Panc1 (cell line): Measurements from ENCODE around the gene CHAC2. TPM values are rescaled to one million over a fixed set of nuclear protein-coding genes. Genes with fewer than 3 reads are reported as not detected.

Source experiments
- ATAC-seq: fragments of 200-7000 bp; cut with Tn5 transposase; 2 replicates; pipeline ENCODE4 v1.9.1; 2020; ENCODE audit warnings: mild to moderate bottlenecking, moderate library complexity
- BruUV-seq: library from RNA; stranded (reverse); fragments of 400-500 nt; replicated peaks from 2 replicates; lab custom pipeline; 2021; lab: Mats Ljungman, UMichigan
- CTCF ChIA-PET: fragments of 300-600 bp; sonication (Branson Sonifier 250); formaldehyde crosslinking; loops from one replicate; lab custom pipeline; 2022; ENCODE audit warnings: antibody characterized with exemption; lab: Charles Lee
- POLR2A ChIA-PET: fragments of 300-600 bp; sonication (Branson Sonifier 250); formaldehyde crosslinking; loops from one replicate; lab custom pipeline; 2022; ENCODE audit warnings: antibody characterized with exemption; lab: Charles Lee
- DNase-seq: peaks from one replicate; pipeline ENCODE4 v3.0.0-alpha.2; 2010; ENCODE audit warnings: low read depth, low spot score
- H3K27ac ChIP-seq: 2 replicates; pipeline ENCODE4 v1.5.1; 2011; ENCODE audit warnings: mild to moderate bottlenecking, low read length, inconsistent platforms
- H3K27me3 ChIP-seq: fragments of 200-500 bp; sonication (Bioruptor generic); 2 replicates; pipeline ENCODE4 v1.6.0; 2014; ENCODE audit warnings: low read length, inconsistent platforms; ENCODE audit not compliant: control insufficient read depth, insufficient read depth
- H3K36me3 ChIP-seq: fragments of 200-500 bp; sonication (Bioruptor generic); 2 replicates; pipeline ENCODE4 v1.5.1; 2014; ENCODE audit warnings: inconsistent platforms, mild to moderate bottlenecking, low read length, moderate library complexity; ENCODE audit not compliant: control insufficient read depth, insufficient read depth
- H3K4me1 ChIP-seq: 2 replicates; pipeline ENCODE4 v1.5.1; 2011; ENCODE audit warnings: inconsistent platforms, mild to moderate bottlenecking, low read length, moderate library complexity; ENCODE audit not compliant: control insufficient read depth, insufficient read depth
- H3K4me3 ChIP-seq, 2 experiments: 2 replicates each; pipeline ENCODE4 v1.5.1; 2011 to 2012; ENCODE audit warnings: low read depth in 2 of 2, low read length in 2 of 2, mild to moderate bottlenecking in 2 of 2, inconsistent platforms in 1 of 2, moderate library complexity in 1 of 2
- H3K9me3 ChIP-seq: fragments of 200-500 bp; sonication (Bioruptor generic); 2 replicates; pipeline ENCODE4 v1.5.1; 2014; ENCODE audit warnings: low read depth, mild to moderate bottlenecking, inconsistent platforms, low read length, moderate library complexity; ENCODE audit not compliant: control insufficient read depth, insufficient read depth
- POLR2AphosphoS5 ChIP-seq: IDR thresholded peaks from 2 replicates; pipeline ENCODE4 v1.6.1; 2012; ENCODE audit warnings: mild to moderate bottlenecking, low read depth, low read length, moderate library complexity
- SIN3A ChIP-seq: IDR thresholded peaks from 2 replicates; pipeline ENCODE4 v1.6.1; 2012; ENCODE audit warnings: low read depth, mild to moderate bottlenecking, low read length, moderate library complexity, borderline replicate concordance; ENCODE audit not compliant: insufficient read depth
- TCF7L2 ChIP-seq: IDR thresholded peaks from 2 replicates; pipeline ENCODE4 v1.6.1; 2011; ENCODE audit warnings: mild to moderate bottlenecking, low read depth, low read length, inconsistent platforms
- in situ Hi-C: cut with HindIII; loops from 2 replicates; pipeline ENCODE4 v1.10.0; 2016; ENCODE audit warnings: low sequenced_read_pairs, low pct_unique_long_range_greater_than_20kb
- intact Hi-C: fragments of 100-400 bp; cut with micrococcal nuclease; formaldehyde crosslinking; loops from one replicate; pipeline ENCODE4 v1.10.0; 2022; ENCODE audit not compliant: unreplicated experiment
- total RNA-seq: library from RNA; stranded (reverse); gene quantifications from one replicate; pipeline ENCODE4 v1.2.1, GENCODE V29; 2021; ENCODE audit not compliant: unreplicated experiment
- TF ChIP-seq, protein P1 (sequence below): fragments of 450-650 bp; IDR thresholded peaks from 2 replicates; pipeline ENCODE4 v1.5.1; 2017; ENCODE audit warnings: mild to moderate bottlenecking
- TF ChIP-seq, protein P2 (sequence below), 2 experiments: IDR thresholded peaks; 2 replicates each; pipeline ENCODE4 v1.6.1; 2011 to 2012; ENCODE audit warnings: low read depth in 2 of 2, control low read depth in 1 of 2, low read length in 1 of 2, mild to moderate bottlenecking in 1 of 2, moderate library complexity in 1 of 2; ENCODE audit not compliant: insufficient read depth in 1 of 2

CHAC2 gene
- total RNA-seq, 1 experiment from 2014 or later = 7.6 TPM

DNA sequence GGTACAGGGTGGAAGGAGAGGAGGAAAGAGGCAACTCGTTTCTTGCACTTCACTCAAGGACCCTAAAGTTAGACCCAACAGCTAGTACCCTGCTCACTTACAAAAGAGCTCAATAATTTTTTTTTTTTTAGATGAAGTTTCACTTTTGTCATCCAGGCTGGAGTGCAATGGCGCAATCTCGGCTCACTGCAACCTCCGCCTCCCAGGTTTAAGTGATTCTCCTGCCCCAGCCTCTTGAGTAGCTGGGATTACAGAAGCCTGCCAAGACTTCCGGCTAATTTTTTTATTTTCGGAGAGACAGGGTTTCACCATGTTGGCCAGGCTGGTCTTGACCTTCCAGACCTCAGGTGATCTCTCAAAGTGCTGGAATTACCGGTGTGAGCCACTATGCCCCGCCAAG, 15.1 kb downstream of the CHAC2 start:
- H3K36me3 ChIP-seq = peaks cover 4% of the 10 kb centered on the region; the same call in 1 of the 2 replicates
- POLR2A ChIA-PET = no interaction called here

DNA sequence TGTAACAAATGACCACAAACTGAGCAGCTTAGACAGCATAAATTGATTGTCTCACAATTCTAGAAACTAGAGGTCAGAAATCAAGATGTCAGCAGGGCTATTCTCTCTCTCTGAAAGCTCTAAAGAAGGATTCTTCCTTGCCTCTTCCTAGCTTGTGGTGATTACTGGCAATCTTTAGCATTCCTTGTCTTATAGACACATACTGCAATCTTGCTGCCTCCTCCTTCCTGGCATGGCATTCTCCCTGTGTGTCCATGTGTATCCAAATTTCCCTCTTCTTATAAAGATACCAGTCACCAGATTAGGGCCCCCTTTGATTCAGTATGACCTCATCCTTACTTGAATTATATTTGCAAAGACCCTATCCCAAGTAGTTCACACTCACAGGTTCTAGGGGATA, 16.8 kb downstream of the CHAC2 start:
- intact Hi-C loops = no loop called here
- in situ Hi-C loops = no loop called here
- Histone ChIP-seq H3K36me3 (peaks cover 4% of the 10 kb centered on the region; the same call in 1 of the 2 replicates), H3K9me3 (no peaks in the 10 kb centered on the region), H3K27me3 (no peaks in the 10 kb centered on the region), H3K4me3 (no peak overlapping the region), H3K4me1 (peaks cover 21% of the 10 kb centered on the region), H3K27ac (no peak overlapping the region)
- ATAC-seq (no peak), DNase-seq (no peak)
- TF ChIP-seq, protein P1, sequence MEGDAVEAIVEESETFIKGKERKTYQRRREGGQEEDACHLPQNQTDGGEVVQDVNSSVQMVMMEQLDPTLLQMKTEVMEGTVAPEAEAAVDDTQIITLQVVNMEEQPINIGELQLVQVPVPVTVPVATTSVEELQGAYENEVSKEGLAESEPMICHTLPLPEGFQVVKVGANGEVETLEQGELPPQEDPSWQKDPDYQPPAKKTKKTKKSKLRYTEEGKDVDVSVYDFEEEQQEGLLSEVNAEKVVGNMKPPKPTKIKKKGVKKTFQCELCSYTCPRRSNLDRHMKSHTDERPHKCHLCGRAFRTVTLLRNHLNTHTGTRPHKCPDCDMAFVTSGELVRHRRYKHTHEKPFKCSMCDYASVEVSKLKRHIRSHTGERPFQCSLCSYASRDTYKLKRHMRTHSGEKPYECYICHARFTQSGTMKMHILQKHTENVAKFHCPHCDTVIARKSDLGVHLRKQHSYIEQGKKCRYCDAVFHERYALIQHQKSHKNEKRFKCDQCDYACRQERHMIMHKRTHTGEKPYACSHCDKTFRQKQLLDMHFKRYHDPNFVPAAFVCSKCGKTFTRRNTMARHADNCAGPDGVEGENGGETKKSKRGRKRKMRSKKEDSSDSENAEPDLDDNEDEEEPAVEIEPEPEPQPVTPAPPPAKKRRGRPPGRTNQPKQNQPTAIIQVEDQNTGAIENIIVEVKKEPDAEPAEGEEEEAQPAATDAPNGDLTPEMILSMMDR = no peak
- TF ChIP-seq, protein P2, sequence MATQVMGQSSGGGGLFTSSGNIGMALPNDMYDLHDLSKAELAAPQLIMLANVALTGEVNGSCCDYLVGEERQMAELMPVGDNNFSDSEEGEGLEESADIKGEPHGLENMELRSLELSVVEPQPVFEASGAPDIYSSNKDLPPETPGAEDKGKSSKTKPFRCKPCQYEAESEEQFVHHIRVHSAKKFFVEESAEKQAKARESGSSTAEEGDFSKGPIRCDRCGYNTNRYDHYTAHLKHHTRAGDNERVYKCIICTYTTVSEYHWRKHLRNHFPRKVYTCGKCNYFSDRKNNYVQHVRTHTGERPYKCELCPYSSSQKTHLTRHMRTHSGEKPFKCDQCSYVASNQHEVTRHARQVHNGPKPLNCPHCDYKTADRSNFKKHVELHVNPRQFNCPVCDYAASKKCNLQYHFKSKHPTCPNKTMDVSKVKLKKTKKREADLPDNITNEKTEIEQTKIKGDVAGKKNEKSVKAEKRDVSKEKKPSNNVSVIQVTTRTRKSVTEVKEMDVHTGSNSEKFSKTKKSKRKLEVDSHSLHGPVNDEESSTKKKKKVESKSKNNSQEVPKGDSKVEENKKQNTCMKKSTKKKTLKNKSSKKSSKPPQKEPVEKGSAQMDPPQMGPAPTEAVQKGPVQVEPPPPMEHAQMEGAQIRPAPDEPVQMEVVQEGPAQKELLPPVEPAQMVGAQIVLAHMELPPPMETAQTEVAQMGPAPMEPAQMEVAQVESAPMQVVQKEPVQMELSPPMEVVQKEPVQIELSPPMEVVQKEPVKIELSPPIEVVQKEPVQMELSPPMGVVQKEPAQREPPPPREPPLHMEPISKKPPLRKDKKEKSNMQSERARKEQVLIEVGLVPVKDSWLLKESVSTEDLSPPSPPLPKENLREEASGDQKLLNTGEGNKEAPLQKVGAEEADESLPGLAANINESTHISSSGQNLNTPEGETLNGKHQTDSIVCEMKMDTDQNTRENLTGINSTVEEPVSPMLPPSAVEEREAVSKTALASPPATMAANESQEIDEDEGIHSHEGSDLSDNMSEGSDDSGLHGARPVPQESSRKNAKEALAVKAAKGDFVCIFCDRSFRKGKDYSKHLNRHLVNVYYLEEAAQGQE (IDR thresholded peaks at IDR 0.05; ENCODE audit: insufficient read depth in 1 of 2, low read depth in 2 of 2, low read length in 1 of 2) = no peak
- TF ChIP-seq POLR2AphosphoS5 (no peak), TCF7L2 (no peak), SIN3A (no peak)
- no TSS peak for BruUV-seq
- ChIA-PET POLR2A (no interaction called here), CTCF (no interaction called here)

More for the DNA sequence above, 15.1 kb downstream of the CHAC2 start:
- BruUV-seq = no TSS peak
- in situ Hi-C loops (no loop called here), intact Hi-C loops (no loop called here)
- ATAC-seq (no peak), DNase-seq (no peak)
- TF ChIP-seq POLR2AphosphoS5 (no peak), SIN3A (no peak)
- H3K4me3 ChIP-seq = no peak overlapping the region
- peaks cover 17% of the 10 kb centered on the region for H3K4me1 ChIP-seq
- no peaks in the 10 kb centered on the region for H3K9me3 ChIP-seq
- CTCF ChIA-PET = no interaction called here
- no peak overlapping the region for H3K27ac ChIP-seq
- H3K27me3 ChIP-seq = no peaks in the 10 kb centered on the region

DNA sequence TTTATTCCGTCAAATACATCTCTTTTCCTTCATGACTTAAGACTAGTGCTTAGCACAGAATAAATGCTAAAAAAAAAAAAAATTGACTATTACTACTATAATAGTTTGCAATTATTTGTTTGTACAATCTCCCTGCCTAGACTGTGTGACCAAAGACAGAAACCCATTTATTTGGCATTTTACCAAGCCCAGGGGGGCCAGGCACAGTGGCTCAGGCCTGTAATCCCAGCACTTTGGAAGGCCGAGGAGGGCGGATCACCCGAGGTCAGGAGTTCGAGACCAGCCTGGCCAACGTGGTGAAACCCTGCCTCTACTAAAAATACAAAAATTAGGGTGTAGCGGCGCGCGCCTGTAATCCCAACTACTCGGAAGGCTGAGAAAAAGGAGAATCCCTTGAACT, 17.8 kb downstream of the CHAC2 start:
- ChIA-PET CTCF (no interaction called here), POLR2A (no interaction called here)
- Histone ChIP-seq H3K36me3 (peaks cover 4% of the 10 kb centered on the region; the same call in 1 of the 2 replicates), H3K4me1 (peaks cover 21% of the 10 kb centered on the region), H3K4me3 (peak overlapping the region; percentile 96 to 97), H3K27me3 (no peaks in the 10 kb centered on the region), H3K9me3 (no peaks in the 10 kb centered on the region), H3K27ac (no peak overlapping the region)
- no peak for DNase-seq
- BruUV-seq = no TSS peak
- intact Hi-C loops = no loop called here
- no peak for TF ChIP-seq POLR2AphosphoS5
- ATAC-seq = no peak
- in situ Hi-C loops = no loop called here
